GM18507 (cell line): ENCODE measurements around the gene RPS10.
"Not testable (repeated sequence)": the region's sequence is repeated elsewhere in the genome, so short reads cannot be mapped to it uniquely, and the experiment has no call there.

Experiments
- DNase-seq: peaks from one replicate; pipeline ENCODE4 v3.0.0; 2011; ENCODE audit warnings: low read depth; ENCODE audit not compliant: insufficient read length; ENCODE audit errors: extremely low spot score
- FAIRE-seq: peaks from 2 replicates; lab custom pipeline; 2011; peaks lifted over from hg19 to GRCh38; lab: Jason Lieb, UNC

RPS10 gene

GRCh38 chr6:34377984-34378383, 47.9 kb downstream of the RPS10 start:
- no peak for FAIRE-seq

GRCh38 chr6:34377571-34377970, 48.3 kb downstream of the RPS10 start:
- not testable (repeated sequence) for DNase-seq, FAIRE-seq

More at GRCh38 chr6:34377984-34378383, 47.9 kb downstream of the RPS10 start:
- no peak for DNase-seq

GRCh38 chr6:34375833-34376232, 50.0 kb downstream of the RPS10 start:
- no peak for FAIRE-seq
- no peak for DNase-seq

- FAIRE-seq (no peak), DNase-seq (no peak)
These were observed 51.4 kb downstream of the RPS10 start for GRCh38 chr6:34374508-34374907.

GRCh38 chr6:34374069-34374468, 51.8 kb downstream of the RPS10 start:
- DNase-seq (no peak), FAIRE-seq (no peak)

GRCh38 chr6:34373511-34373910, 52.4 kb downstream of the RPS10 start:
- FAIRE-seq, result no peak
- no peak for DNase-seq

- DNase-seq, FAIRE-seq: not testable (repeated sequence)
These were observed 54.0 kb downstream of the RPS10 start for GRCh38 chr6:34371865-34372264.

- no peak for FAIRE-seq
- no peak for DNase-seq
These were observed 55.5 kb downstream of the RPS10 start for GRCh38 chr6:34370361-34370760.

- no peak for FAIRE-seq
These were observed 56.5 kb downstream of the RPS10 start for GRCh38 chr6:34369385-34369784.

More at GRCh38 chr6:34369385-34369784, 56.5 kb downstream of the RPS10 start:
- DNase-seq, result no peak
